NOMO-1 treated with DMSO at 0.1 percent for 48 hours (cell line): ENCODE data around the gene SKIC8.

Experiments
- DNase-seq: peaks from one replicate; lab custom pipeline; 2025; ENCODE audit not compliant: unreplicated experiment; lab: John Stamatoyannopoulos, UW

SKIC8 gene

DNA sequence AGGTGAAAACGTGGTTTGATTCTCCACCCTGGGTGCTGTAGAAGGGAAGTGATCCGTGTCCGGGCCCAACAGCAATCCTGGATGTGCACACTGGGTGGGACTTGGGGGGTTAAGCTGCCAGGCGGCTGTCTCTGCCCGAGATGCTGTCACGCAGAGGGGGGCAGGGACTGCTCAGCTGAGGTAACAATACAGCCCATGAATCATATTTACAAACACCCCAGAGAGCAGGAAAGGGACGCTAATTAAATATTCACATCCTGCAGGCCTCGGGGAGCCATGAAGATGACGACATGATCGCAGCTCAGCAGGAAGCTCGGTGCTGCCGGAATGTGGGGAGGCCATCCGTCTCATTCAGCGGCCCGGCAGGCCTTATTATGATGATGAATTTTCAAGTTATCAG is 22.8 kb upstream of the SKIC8 start:
- no peak for DNase-seq

DNA sequence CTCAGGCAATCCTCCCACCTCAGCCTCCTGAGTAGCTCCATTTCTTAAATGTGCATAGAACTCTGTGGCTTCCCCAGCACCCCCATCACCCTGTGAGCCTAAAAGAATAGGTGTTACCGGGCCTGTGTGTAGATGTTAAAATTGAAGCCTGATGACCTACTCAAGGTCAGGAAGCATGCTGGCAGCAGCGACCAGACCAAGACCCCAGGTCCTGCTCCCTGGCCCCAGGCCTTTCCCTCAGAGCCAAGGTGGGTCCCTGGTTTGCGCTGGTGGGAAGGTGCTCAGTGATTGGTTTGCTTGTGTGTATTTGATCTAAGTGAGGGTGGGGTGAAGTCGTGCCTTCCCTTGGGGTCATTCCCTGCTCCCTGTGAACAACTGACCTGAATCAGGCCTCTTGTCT is 22.4 kb upstream of the SKIC8 start:
- DNase-seq = no peak

DNA sequence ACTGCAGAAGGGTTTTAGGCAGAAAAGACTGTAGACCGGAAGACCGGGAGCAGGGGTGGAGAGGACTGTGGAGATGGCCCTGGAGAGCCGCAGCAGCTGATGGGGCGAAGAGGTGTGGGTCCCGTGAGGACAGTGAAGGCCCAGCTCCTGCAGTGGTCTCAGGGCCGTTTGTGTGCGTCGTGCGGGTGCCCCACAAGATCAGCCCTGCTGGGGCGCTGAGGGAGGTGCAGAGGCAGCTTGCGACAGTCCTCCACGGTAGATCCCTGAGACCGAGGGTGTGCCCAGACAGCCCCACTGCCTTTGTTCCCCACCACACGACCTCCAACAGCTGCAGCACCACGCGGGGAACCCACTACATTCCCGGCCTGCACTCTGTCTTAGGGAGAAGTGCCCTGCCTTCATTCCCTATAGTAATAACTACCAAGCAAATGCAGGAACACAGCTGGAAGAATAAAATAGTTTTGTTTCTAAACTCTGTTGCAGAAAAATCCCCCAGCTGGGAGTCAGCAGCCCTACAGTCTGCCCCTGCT is 21.7 kb upstream of the SKIC8 start:
- DNase-seq = no peak

DNA sequence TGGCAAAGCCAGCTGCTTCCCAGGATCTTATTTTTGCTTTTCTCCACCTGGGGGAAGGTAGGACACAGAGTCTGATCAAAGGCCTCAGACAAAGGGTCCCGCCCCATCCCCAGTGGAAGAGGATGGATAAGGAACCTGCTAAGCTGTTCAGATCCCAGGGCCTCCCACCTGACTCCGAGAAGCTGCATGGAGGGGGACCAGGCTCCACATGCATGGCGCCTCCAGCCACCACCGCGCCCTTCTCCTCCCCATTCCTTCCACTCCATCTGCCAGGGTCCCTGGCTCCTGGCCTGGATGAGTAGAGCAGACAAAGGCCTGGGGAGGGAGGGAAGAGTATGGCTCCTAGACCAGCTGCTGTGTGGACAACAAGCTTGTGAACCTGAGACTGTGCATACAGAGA is 20.8 kb upstream of the SKIC8 start:
- DNase-seq = no peak

DNA sequence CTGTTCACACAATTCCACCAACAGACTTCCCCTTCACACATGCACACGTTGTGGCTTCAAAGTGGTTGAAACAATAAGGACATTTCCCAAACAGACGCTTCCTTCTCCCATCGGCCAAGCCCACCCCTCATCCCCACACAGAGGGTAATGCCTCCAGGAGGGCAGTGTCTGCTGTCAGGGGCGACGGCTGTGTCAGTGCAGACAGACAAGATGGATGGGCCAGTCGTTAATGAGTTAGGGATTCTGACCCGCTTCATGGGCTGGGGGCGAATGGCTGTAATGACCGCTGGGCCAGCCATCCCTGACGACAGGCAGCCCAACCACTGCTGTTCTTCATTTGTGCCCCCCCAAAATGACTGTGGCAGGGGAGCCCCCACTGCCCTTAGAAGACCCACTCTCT is 20.2 kb upstream of the SKIC8 start:
- DNase-seq = no peak

DNA sequence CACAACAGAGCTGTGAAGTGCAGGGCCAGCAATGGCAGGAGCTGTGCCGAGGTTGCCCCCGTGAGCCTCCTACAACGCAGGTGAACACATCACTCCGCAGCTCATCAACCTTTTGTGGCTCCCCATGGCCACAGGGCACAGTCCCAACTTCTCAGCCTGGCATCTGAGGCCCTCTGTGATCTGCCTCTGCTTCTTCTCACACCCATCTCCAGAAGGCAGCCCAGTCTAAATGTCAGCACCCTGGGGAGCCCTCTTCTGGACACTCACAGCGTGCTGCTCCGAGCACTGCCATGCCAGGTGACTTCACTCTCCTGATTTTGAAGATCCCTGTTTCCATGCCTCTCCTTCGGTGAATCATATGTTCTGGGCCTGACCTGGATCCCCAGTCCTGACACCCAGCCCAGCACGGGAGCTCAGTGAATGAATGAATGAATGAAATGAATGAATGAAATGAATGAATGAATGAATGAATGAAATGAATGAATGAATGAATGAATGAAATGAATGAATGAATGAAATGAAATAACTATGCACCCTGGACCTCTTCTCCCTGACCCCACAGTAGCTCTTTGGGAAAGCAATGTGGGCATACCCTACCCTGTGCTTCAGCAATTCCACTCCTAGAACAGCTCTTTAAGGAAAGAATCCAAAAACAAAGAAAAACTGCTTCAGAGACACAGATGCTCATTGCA is 17.9 kb upstream of the SKIC8 start:
- DNase-seq = no peak

DNA sequence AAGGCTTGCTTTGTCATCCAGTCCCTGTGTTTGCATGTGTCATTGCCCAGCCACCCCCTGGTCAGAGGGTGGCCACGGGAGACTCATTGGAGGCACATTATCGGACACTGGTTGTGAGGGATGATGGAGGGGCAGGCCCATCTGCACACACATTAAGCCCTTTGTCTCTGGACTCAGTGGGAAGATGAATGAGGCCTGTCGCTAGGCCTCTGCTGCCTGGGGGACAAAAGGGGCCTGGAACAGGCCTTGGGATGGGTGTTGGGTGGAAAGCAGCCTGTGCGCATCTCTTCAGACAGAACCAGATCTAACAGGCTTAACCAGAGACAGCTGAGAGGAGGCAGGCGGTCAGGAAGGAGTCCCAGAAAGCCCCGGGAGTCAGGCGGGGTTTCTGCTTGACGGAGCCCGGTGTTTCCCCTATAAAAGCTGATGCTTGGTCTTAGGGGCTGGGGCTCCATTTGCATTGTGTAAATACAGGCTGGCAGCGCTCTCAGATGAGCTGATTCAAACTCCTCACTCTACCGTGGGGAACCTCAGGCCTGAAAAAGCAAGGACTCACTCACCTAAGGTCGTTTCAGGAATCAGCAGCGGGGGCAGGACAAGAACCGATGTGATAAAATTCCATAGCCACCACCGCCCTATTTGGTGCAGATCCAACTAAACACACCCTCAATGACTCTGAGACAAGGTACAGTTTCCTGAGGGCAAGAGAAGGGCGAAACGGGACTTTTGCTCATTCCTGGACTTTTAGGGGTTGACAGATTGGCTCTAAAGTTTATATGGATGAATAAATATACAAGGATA is 17.1 kb upstream of the SKIC8 start:
- DNase-seq = no peak

DNA sequence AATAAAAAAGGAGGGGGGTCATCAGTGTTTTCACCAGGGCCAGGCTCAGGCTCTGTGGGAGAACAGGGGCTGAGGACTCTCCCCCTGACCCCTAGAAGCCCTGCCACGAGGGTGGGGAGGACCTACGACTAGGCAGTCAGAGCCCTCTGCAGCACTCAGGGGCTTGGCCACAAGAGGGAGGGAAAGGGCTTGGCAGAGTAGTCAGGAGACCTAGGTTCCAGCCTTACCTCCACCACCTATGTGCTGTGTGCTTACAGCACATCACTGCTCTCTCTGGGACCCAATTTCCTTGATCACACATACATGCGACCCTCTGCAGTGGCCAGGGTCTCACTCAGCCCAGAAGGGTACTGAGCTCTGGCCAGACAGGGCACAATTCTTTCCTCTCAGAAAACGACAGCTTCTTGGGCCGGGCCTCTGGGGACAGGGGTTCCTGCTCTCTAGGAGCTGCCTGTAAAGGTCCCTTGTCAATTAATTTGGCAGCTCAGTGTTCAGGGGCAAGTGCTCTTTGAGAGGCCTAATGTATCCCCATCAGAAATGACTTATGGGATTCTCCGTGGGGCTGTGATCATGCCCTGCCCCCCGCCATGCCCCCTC is 16.4 kb upstream of the SKIC8 start:
- DNase-seq = peak; percentile 24

DNA sequence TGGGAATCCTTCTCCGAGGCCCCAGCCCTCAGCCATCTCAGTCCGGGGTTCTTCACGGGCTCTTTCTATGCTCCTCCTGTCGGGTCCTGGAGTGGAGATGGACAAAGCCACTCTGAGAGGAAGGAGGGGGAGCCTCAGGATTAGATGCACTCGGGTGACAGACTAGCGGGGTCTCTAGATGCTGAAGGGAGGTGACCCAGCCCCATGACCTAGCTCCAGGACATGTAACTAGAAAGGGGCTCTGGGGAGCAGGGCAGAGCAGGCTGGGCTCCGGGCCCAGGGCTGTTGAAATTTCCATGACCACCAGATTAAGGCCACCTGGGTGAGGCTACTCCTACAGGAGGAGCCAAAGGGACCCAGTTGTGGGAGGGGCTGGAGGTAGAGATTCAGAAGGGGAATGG is 14.8 kb upstream of the SKIC8 start:
- no peak for DNase-seq

DNA sequence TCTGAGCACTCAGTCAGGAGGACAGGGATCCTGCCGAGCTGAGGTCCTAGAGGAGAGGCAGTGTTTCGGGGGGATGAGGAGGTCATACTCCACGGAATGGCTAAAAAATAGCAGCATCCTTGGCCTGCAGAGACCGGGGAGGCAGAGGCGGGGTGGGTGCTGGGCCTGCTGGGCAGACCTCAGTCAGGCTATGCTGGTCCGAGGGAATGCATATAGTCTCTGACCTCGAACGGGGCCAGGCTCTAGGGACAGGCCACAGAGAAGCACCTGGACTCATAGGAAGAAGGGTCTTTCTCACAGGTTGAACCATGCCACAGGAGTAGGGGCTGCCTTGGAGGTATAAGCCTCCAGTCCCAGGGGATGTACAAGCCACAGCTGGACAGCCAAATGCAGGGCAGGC is 14.0 kb upstream of the SKIC8 start:
- no peak for DNase-seq

DNA sequence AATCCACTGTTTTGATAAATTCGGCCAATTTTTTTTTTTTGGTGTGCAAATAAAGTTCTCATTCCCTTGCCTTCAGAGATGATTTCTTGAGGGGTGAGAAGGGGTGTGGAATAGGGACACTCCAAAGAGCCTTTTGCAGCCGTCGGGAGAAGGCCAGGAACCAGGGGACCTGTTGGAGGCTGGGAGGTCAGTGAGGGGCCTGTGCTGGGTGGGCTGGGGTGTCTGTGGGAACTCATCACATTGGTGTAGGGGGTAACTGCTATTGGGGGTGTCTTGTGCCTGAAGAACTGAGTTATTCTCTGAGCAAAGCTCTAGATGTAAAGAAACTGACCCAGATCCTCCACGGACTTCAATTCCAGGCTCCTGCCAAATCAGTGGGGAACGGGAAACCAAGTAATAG is 13.5 kb upstream of the SKIC8 start:
- DNase-seq = no peak

DNA sequence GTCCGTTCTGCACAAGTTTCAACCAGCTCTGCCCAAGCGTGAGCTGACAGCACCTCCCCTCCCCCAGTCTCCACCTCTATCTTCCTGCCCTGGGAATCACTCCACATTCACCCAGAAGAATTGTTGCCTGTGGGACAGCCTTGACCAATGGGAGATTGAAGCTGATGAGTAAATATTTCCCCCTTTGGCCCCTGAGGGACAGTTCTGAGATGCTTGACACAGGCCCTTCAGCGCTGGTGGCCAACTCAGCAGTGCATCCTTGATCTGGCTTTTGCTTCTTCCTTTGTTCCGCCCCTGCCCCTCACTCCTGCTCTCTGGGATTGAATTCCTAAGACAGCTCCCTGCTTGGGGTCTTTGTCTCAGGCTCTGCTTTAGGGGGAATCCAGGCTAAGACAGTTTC is 13.1 kb upstream of the SKIC8 start:
- DNase-seq = no peak

DNA sequence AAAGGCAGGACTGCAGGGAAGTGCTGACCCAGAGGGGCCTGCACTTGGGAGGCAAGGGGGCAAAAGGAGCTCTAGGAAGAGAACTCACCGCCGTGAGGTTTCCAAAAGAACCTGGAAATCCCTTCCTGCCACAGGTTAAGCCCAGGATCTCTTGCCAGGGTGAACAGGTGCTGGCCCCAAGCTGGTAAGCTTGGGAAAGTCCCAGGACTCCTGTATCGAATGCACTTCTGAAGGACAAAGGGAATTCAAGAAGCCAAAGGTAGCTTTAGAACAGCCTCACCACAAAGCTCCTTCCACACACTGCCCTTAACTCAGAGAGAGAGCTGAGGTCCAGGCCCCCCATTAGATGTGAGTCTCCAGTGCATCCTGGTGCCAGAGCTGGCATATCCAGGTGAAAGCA is 11.9 kb upstream of the SKIC8 start:
- DNase-seq = no peak

DNA sequence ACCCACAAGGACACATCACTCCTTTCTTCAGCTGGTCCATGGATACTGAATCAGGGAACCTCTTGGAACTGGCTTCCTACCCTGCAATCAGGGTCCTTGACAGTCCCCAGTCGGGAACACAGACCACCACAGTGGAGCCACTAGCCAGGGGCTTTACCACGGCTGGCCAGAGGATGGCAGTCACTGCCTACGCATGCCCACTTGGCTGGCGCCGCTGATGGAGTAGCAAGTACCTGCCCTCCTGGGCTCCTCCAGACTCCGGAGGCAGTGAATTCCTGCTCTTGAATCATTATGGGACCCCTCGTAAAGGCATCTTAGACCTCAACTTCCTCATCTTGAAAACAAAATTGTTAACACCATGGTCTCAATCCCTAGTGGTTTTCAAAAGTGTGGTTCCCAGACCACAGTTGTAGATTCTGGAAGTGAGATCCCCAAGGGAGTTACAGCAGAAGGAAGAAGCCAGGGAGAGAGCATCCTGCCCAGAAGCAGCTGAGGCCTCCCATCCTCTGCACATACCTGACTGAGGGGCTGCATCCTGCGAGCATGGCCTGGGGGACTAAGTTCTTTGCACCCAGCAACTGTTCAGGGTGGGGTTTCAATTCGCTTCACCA is 9.1 kb upstream of the SKIC8 start:
- peak; percentile 55 for DNase-seq

DNA sequence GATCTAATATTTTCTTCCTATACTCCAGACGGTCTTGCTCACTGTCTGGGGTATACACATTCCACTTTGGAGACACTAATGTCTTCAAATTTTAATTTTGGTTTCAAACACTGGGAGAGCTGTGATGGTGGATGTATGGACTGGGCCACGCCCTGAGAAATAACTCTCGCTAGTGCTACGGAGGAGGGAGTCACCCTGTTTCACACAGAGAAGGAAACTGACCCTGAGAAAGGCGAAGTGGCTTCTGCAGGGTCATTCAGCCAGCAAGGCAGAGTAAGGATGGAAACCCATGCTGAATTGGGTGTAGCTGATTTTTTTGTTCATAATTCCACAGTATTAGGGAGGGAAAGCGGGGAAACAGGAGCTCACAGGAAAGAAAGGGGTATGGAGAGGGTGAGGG is 8.6 kb upstream of the SKIC8 start:
- DNase-seq = no peak

DNA sequence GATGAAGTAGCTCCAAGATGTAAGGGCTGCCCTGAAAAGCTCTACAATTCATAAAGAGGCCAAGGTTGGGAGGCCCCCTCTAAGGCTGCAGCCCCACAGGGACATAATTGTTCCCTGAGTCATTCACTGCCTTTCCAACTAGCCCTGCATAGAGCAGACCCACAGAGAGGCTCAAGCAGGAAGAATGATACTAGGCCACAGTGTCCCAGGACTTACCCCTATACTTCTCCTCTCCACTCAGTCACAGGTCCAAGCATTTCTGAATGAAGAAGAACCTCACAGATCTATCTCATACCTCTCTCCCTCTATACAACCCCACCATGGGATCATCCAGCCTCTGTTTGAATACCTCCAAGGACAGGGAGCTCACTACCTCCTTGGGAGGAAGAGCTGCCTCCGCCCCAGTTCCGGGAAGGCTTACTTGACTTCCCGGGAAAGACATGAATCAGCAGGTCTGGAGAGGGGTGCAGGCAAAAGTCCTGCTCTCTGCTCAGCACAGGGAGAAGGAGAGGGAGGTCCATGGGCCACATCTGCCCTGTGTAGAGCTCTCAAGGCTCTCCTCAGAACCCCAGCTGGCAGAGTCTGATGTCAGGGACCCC is 6.9 kb upstream of the SKIC8 start:
- no peak for DNase-seq

DNA sequence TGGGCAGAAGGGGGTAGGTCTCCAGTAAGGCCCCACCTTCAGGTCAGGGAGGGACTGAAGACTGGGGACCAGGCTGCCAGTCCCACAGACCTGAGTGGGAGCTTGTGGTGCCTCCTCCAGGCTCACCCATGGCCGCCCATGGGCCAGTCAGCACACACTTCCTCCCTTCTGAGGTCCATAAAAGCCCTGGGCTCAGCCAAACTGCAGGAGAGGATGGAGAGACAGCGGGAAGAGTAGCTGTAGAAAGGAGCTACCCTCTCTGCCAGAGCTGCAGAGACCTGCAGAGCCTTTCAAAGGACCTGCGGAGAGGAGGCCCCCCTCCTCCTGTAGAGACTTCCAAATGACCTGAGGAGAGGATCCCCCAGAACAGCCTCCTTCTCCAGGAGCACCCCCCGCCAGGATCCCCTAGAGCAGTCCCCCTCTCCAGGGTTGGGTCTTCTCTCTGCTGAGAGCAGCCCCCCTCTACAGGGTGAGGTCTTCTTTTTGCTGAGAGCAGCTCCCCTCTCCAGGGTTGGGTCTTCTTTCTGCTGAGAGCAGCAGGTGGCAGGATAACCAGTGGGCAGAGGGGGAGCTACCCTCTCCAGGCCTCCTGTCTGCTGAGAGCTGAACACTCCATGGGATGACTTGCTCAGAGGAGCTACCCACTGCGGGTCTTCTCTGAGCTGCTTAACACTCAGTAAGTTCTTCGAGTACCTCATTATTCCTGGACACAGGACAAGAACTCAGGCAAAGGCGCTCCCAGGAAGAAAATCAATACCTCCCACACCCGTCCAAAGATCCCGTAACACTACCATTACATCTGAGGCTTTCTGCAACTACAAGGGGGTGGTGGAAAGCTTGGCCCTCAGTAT is 5.0 kb upstream of the SKIC8 start:
- no peak for DNase-seq

DNA sequence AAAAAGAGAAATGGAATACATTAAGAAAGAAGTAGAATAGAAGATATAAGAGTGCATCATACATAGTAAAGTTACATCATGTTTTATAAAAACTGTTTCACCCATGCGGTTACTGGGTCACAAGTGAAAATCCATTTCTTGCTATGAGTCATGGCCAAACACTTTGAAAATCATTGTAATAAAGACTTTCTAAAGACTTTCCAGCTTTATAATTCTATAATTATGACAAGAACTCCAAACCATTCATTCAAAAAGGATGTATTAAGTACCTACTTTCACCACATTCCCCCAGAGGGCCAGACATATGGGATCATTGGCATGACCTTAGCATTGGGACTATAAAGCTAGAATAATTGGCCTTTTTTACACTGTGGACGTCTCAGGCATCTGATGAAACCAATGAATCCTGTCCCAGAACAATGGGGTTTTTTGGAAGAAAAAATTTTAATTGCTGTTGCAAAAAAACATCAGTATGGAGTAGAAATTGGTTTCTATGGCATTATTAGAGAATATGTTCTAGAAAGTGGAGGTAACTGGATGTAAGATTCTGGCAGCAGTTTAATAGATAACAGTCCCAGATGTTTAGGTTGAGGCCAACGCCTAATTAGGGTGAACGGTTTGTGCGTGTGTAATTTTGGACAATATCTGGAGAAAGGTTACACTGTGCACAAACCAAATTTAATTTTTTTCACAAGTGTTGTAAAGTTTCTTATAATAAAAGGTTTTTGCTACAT is 3.3 kb upstream of the SKIC8 start:
- peak; percentile 86 for DNase-seq

DNA sequence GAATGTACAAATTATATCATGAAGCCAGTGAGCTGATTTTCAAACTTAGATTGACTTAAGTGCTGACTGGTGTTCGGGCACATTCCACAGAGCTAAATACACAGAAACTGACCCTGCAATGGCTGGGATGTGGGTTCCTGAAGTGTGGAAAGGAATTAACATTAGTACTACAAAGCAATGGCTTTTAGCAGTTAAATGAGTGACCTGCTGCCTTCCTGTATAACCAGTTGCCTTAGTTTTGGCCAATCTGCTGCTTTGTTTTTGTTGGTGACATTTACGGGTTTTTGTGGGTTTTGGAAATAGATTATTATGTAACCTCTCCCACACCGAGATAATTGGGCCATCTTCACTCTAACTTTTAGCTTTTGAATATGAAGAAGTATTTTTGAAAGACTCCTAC is 2.4 kb upstream of the SKIC8 start:
- DNase-seq = peak; percentile 92

DNA sequence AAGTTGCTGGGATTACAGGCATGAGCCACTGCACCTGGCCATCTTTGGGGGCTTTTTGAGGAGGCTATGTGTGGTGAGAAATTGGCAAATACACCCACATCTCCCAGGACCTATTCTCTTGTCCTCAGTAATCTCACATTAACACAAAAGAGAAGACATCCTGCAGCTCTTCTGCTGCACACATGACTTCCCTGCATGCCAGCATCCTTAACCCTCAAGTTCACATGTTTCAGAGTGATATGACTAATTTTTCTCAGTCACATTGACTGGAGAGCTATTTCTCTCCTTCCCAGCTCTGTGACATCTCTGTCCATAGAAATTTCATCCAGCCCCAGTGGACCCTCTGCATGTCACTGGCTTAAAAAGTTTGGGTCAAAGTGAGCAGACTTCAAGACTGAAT is 1.9 kb upstream of the SKIC8 start:
- no peak for DNase-seq
